ENCODE data around the gene ZPBP2. TPM values are rescaled to one million over a fixed set of nuclear protein-coding genes. Genes with fewer than 3 reads are reported as not detected.

The ZPBP2 gene
- total and polyA plus RNA-seq, 2 of the 13 experiments (the other 11 are each of a cell fraction or from before 2014, with no cell fraction given) = not detected

DNA sequence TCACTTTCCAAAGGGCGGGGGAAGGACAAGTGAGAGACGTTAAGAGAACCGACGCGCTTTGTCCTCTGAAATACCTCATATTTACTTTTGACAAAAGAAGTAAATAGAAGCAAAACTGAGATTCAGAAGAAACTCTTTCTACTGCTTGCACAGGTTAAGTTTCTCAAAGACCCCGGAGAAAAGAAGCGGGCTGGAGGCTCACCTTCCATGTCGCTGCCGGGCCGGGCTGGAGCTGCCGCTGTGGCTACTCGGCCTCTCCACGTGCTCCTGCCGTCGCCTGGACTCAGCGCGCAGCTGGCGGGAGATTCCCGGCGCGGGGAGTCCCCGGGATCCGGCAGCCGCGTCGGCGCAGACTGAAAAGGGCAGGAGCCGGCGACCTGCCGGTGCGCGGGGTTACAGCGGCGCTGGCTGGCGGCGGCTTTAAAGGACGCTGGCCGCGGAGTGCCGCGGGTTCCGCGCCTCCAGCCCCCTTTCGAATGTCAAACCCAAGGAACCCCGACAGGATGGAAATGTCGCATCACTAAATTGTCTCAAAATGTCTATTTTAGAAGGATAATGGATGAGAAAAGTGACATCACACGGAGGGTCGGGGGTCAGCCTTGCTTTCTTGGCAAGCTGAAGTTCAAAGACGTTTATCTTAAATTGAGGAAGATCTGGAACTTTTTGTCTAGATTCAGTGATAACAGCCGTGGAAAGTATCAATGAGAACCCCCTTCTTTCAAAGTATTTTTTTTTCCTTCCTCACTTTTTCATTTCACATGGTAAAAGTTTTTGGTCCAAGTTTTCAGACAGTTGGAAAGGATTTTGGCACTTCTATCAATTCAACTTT, 3.9 kb upstream of the ZPBP2 start, which contains the start of gene IKZF3 (continued):
- peak; percentile 83 for TF ChIP-seq CTCF (CRISPR knock-in tag; IDR thresholded peaks at IDR 0.05)
- TF ChIP-seq ZNF318 (CRISPR knock-in tag; IDR thresholded peaks at IDR 0.05) = no peak; the same call in 1 of the 2 replicates
- no peak for TF ChIP-seq CREM (IDR thresholded peaks at IDR 0.05)
- TF ChIP-seq CREM (CRISPR knock-in tag; IDR thresholded peaks at IDR 0.05) = no peak
- TF ChIP-seq ZNF577 (CRISPR knock-in tag; IDR thresholded peaks at IDR 0.05; ENCODE audit: borderline replicate concordance, low read depth) = no peak
- TF ChIP-seq ASH2L (IDR thresholded peaks at IDR 0.05; ENCODE audit: insufficient read length, low read depth, low read length) = no peak
- TF ChIP-seq GRHL1 (CRISPR knock-in tag; conservative IDR thresholded peaks at IDR 0.05) = no peak
- peak; percentile 92; the same call in 1 of the 2 replicates for TF ChIP-seq ZSCAN12 (CRISPR knock-in tag; IDR thresholded peaks at IDR 0.05)
- TF ChIP-seq ZNF644 (CRISPR knock-in tag; IDR thresholded peaks at IDR 0.05; ENCODE audit: low read depth) = no peak
- TF ChIP-seq CBFB (CRISPR knock-in tag; IDR thresholded peaks at IDR 0.05) = peak; percentile 88
- TF ChIP-seq ZNF629 (CRISPR knock-in tag; conservative IDR thresholded peaks at IDR 0.05) = peak; percentile 65
- TF ChIP-seq ZNF496 (CRISPR knock-in tag; IDR thresholded peaks at IDR 0.05; ENCODE audit: insufficient replicate concordance) = no peak
- TF ChIP-seq ATF7 (IDR thresholded peaks at IDR 0.05) = no peak
- TF ChIP-seq ATF7 (CRISPR knock-in tag; IDR thresholded peaks at IDR 0.05) = peak; percentile 59; the same call in 1 of the 2 replicates
